HG02678 (cell line): Measurements from ENCODE around the gene NFATC2IP.
A peak's percentile ranks its signal among the peaks of the same experiment; 100 is the strongest.

Experiments used
- ATAC-seq: cut with Tn5 transposase; IDR thresholded peaks from one replicate; pipeline ENCODE4 v1.9.1; 2021; ENCODE audit warnings: mild to moderate bottlenecking, moderate library complexity; ENCODE audit not compliant: unreplicated experiment

Gene NFATC2IP

GRCh38 chr16:28950648-28951409 lies at the start of gene NFATC2IP:
TSS of gene NFATC2IP (plus strand) at chr16:28950937. CDS start at chr16:28951012, 75 bp downstream.
- ATAC-seq = peak; percentile 94

GRCh38 chr16:28901862-28902261 lies 48.9 kb upstream of the NFATC2IP start:
- no peak for ATAC-seq

- no peak for ATAC-seq
These were observed 47.8 kb upstream of the NFATC2IP start for GRCh38 chr16:28902909-28903308.

- no peak for ATAC-seq
These were observed 47.2 kb upstream of the NFATC2IP start for GRCh38 chr16:28903344-28904042.

- no peak for ATAC-seq
These were observed 46.4 kb upstream of the NFATC2IP start for GRCh38 chr16:28904363-28904762.

GRCh38 chr16:28904828-28905227 lies 45.9 kb upstream of the NFATC2IP start:
- ATAC-seq = no peak

- ATAC-seq = no peak
These were observed 45.4 kb upstream of the NFATC2IP start for GRCh38 chr16:28905229-28905754.

- no peak for ATAC-seq
These were observed 44.9 kb upstream of the NFATC2IP start for GRCh38 chr16:28905800-28906372.

- ATAC-seq = no peak
These were observed 40.4 kb upstream of the NFATC2IP start for GRCh38 chr16:28910086-28911031.

GRCh38 chr16:28912558-28912957 lies 38.2 kb upstream of the NFATC2IP start:
- ATAC-seq = no peak

GRCh38 chr16:28913946-28914724 lies 36.6 kb upstream of the NFATC2IP start:
- ATAC-seq = no peak

GRCh38 chr16:28915181-28915580 lies 35.6 kb upstream of the NFATC2IP start:
- ATAC-seq = no peak

GRCh38 chr16:28917095-28917494 lies 33.6 kb upstream of the NFATC2IP start:
- ATAC-seq = no peak

GRCh38 chr16:28918698-28919097 lies 32.0 kb upstream of the NFATC2IP start:
- ATAC-seq = no peak

- ATAC-seq = no peak
These were observed 27.5 kb upstream of the NFATC2IP start for GRCh38 chr16:28923231-28923587.

GRCh38 chr16:28923652-28924398 lies 26.9 kb upstream of the NFATC2IP start:
- ATAC-seq = peak; percentile 56

GRCh38 chr16:28924399-28924761 lies 26.4 kb upstream of the NFATC2IP start:
- ATAC-seq = no peak

GRCh38 chr16:28924762-28925385 lies 25.9 kb upstream of the NFATC2IP start, which contains the start of gene RABEP2:
TSS of gene RABEP2 (minus strand) at chr16:28925238. CDS start at chr16:28925163, 75 bp downstream.
- peak; percentile 61 for ATAC-seq
